Prostate gland (tissue), 2 donors: ENCODE data around the gene JARID2. TPM values are rescaled to one million over a fixed set of nuclear protein-coding genes. Genes with fewer than 3 reads are reported as not detected.

Experiments used
- DNase-seq: peaks from one replicate; pipeline ENCODE4 v3.0.0-alpha.2; 2019; ENCODE audit warnings: low spot score
- H3K27ac ChIP-seq, 2 donors: fragments of 200-600 bp; sonication (generic); 2 replicates each; pipeline ENCODE4 v1.5.1; 2017 to 2019
- H3K27me3 ChIP-seq: fragments of 200-600 bp; sonication (generic); replicated peaks from 2 replicates; pipeline ENCODE4 v1.5.1; 2019; ENCODE audit not compliant: insufficient read depth
- H3K36me3 ChIP-seq, 2 donors: fragments of 200-600 bp; sonication (generic); 1 replicate in 1 of 2; 2 replicates in 1 of 2; pipeline versions ENCODE4 v1.5.1 to v1.8.1; 2017 to 2019
- H3K4me1 ChIP-seq: fragments of 200-600 bp; sonication (generic); replicated peaks from 2 replicates; pipeline ENCODE4 v1.5.1; 2019
- H3K4me3 ChIP-seq, 2 donors: fragments of 200-600 bp; sonication (generic); 2 replicates each; pipeline ENCODE4 v1.5.1; 2017 to 2019
- H3K9me3 ChIP-seq: fragments of 200-600 bp; sonication (generic); 2 replicates; pipeline ENCODE4 v1.5.1; 2017
- CTCF ChIP-seq, 4 experiments: fragments of 200-600 bp in 2 of 4; fragments of 450-650 bp in 2 of 4; sonication (generic) in 2 of 4; IDR thresholded peaks; 1 replicate in 3 of 4; 2 replicates in 1 of 4; pipeline ENCODE4 v1.5.1; 2016 to 2019; ENCODE audit warnings: antibody characterized with exemption in 4 of 4, mild to moderate bottlenecking in 2 of 4, moderate library complexity in 2 of 4
- POLR2A ChIP-seq: fragments of 450-650 bp; IDR thresholded peaks from one replicate; pipeline ENCODE4 v1.6.1; 2016; ENCODE audit warnings: antibody characterized with exemption, mild to moderate bottlenecking
- POLR2AphosphoS5 ChIP-seq: sonication (generic); formaldehyde crosslinking; IDR thresholded peaks from one replicate; pipeline ENCODE4 v1.6.1; 2017; ENCODE audit warnings: antibody characterized with exemption
- WGBS: methylation state at CpG from one replicate; pipeline ENCODE4 v1.1.5; 2018; 5-methylcytosine and 5-hydroxymethylcytosine counted together
- intact Hi-C: fragments of 100-400 bp; cut with DNase I; formaldehyde crosslinking; loops from one replicate; pipeline ENCODE4 v1.14.2; 2022
- total RNA-seq, 2 donors: library from RNA; depleted of rRNA; stranded (reverse); fragments of >200 nt; gene quantifications; one replicate each; pipeline ENCODE4 v1.1.0, GENCODE V29; 2016

Gene JARID2
- total RNA-seq, 2 donors from 2014 or later, result 7.7 to 35.4 TPM

GRCh38 chr6:15325540-15325955 lies 79.7 kb downstream of the JARID2 start:
- Histone ChIP-seq H3K36me3 (no peaks in the 10 kb centered on the region), H3K27ac (no peak overlapping the region), H3K27me3 (no peaks in the 10 kb centered on the region), H3K4me3 (no peak overlapping the region), H3K4me1 (no peaks in the 10 kb centered on the region), H3K9me3 (no peaks in the 10 kb centered on the region)
- DNase-seq, result no peak
- 81% methylated on average over 5 of the region's 5 CpGs for WGBS
- TF ChIP-seq POLR2A (no peak), CTCF (IDR thresholded peaks at IDR 0.05) (no peak), POLR2AphosphoS5 (no peak)
- intact Hi-C loops, result no loop called here

- DNase-seq, result no peak
- Histone ChIP-seq H3K36me3 (no peaks in the 10 kb centered on the region), H3K27me3 (no peaks in the 10 kb centered on the region), H3K4me3 (no peak overlapping the region), H3K4me1 (no peaks in the 10 kb centered on the region), H3K9me3 (no peaks in the 10 kb centered on the region), H3K27ac (no peak overlapping the region)
- WGBS, result 89% methylated on average over 6 of the region's 6 CpGs
- intact Hi-C loops, result no loop called here
- no peak for TF ChIP-seq POLR2A
These were observed 80.3 kb downstream of the JARID2 start for GRCh38 chr6:15326067-15326614.

GRCh38 chr6:15327271-15327670 lies 81.4 kb downstream of the JARID2 start:
- intact Hi-C loops, result no loop called here
- no peak for DNase-seq
- no peaks in the 10 kb centered on the region for H3K36me3 ChIP-seq
- no peaks in the 10 kb centered on the region for H3K9me3 ChIP-seq
- 80% methylated on average over 7 of the region's 7 CpGs for WGBS
- H3K27me3 ChIP-seq, result no peaks in the 10 kb centered on the region
- no peak overlapping the region for H3K4me3 ChIP-seq
- no peak overlapping the region for H3K27ac ChIP-seq
- no peak for TF ChIP-seq POLR2A
- no peak for TF ChIP-seq CTCF (IDR thresholded peaks at IDR 0.05)
- TF ChIP-seq POLR2AphosphoS5, result no peak
- no peaks in the 10 kb centered on the region for H3K4me1 ChIP-seq

- H3K4me3 ChIP-seq, result no peak overlapping the region
- no peaks in the 10 kb centered on the region for H3K27me3 ChIP-seq
- no peak for TF ChIP-seq POLR2AphosphoS5
- TF ChIP-seq CTCF (IDR thresholded peaks at IDR 0.05), result no peak
- no peak for TF ChIP-seq POLR2A
- no peaks in the 10 kb centered on the region for H3K9me3 ChIP-seq
- no peak for DNase-seq
- H3K36me3 ChIP-seq, result no peaks in the 10 kb centered on the region
- 59% methylated on average over 4 of the region's 4 CpGs for WGBS
- intact Hi-C loops, result no loop called here
- H3K27ac ChIP-seq, result no peak overlapping the region
- no peaks in the 10 kb centered on the region for H3K4me1 ChIP-seq
These were observed 83.4 kb downstream of the JARID2 start for GRCh38 chr6:15329197-15329671.

- Histone ChIP-seq H3K27me3 (no peaks in the 10 kb centered on the region), H3K4me1 (no peaks in the 10 kb centered on the region), H3K36me3 (no peaks in the 10 kb centered on the region), H3K9me3 (no peaks in the 10 kb centered on the region), H3K27ac (no peak overlapping the region), H3K4me3 (no peak overlapping the region)
- intact Hi-C loops, result no loop called here
- TF ChIP-seq POLR2AphosphoS5 (no peak), POLR2A (no peak), CTCF (IDR thresholded peaks at IDR 0.05) (no peak)
- WGBS, result 66% methylated on average over 8 of the region's 8 CpGs
- DNase-seq, result no peak
These were observed 84.5 kb downstream of the JARID2 start for GRCh38 chr6:15330174-15330944.
